GM18508 (cell line): Measurements from ENCODE around the gene USE1.
"Not testable (repeated sequence)": the region's sequence is repeated elsewhere in the genome, so short reads cannot be mapped to it uniquely, and the experiment has no call there.

Experiments
- ATAC-seq: cut with Tn5 transposase; IDR thresholded peaks from one replicate; pipeline ENCODE4 v1.9.1; 2021; ENCODE audit warnings: moderate number of reproducible peaks; ENCODE audit not compliant: insufficient read depth, unreplicated experiment

The USE1 gene

GRCh38 chr19:17215127-17215971 is at the start of gene USE1:
Gene USE1, plus strand, starts transcription at chr19:17215357. Its CDS starts 49 bp downstream, at chr19:17215406.
- no peak for ATAC-seq

- no peak for ATAC-seq
These were observed 49.4 kb upstream of the USE1 start for GRCh38 chr19:17165715-17166114.

GRCh38 chr19:17170538-17171297 is 44.4 kb upstream of the USE1 start:
- ATAC-seq, result no peak

GRCh38 chr19:17171874-17172273 is 43.3 kb upstream of the USE1 start:
- no peak for ATAC-seq

- ATAC-seq, result no peak
These were observed 42.4 kb upstream of the USE1 start for GRCh38 chr19:17172624-17173345.

GRCh38 chr19:17178291-17178690 is 36.9 kb upstream of the USE1 start:
- ATAC-seq, result no peak

GRCh38 chr19:17180997-17181702 is 34.0 kb upstream of the USE1 start:
- no peak for ATAC-seq

GRCh38 chr19:17183271-17183761 is 31.8 kb upstream of the USE1 start:
- no peak for ATAC-seq

GRCh38 chr19:17183858-17184321 is 31.3 kb upstream of the USE1 start:
- ATAC-seq, result no peak

GRCh38 chr19:17184371-17184841 is 30.8 kb upstream of the USE1 start:
- no peak for ATAC-seq

GRCh38 chr19:17185590-17185989 is 29.6 kb upstream of the USE1 start:
- ATAC-seq, result no peak

- ATAC-seq, result not testable (repeated sequence)
These were observed 23.4 kb upstream of the USE1 start for GRCh38 chr19:17191736-17192135.

- no peak for ATAC-seq
These were observed 22.4 kb upstream of the USE1 start for GRCh38 chr19:17192751-17193150.

GRCh38 chr19:17194608-17195007 is 20.5 kb upstream of the USE1 start:
- ATAC-seq, result no peak

- ATAC-seq, result no peak
These were observed 20.1 kb upstream of the USE1 start for GRCh38 chr19:17195106-17195505.

GRCh38 chr19:17196610-17197009 is 18.5 kb upstream of the USE1 start:
- no peak for ATAC-seq

- no peak for ATAC-seq
These were observed 17.5 kb upstream of the USE1 start for GRCh38 chr19:17197666-17198065.

- ATAC-seq, result no peak
These were observed 14.6 kb upstream of the USE1 start for GRCh38 chr19:17200408-17201079.

GRCh38 chr19:17202249-17202648 is 12.9 kb upstream of the USE1 start:
- ATAC-seq, result no peak
